AG20443 (cell line): ENCODE data around the gene WBP2.
"Not testable (repeated sequence)": the region's sequence is repeated elsewhere in the genome, so short reads cannot be mapped to it uniquely, and the experiment has no call there.

Experiments
- DNase-seq: peaks from one replicate; pipeline ENCODE4 v3.0.0; 2012; ENCODE audit warnings: low spot score, mixed read lengths

Gene WBP2

GRCh38 chr17:75813081-75814020 lies 41.8 kb downstream of the WBP2 start:
- DNase-seq, result no peak

DNA sequence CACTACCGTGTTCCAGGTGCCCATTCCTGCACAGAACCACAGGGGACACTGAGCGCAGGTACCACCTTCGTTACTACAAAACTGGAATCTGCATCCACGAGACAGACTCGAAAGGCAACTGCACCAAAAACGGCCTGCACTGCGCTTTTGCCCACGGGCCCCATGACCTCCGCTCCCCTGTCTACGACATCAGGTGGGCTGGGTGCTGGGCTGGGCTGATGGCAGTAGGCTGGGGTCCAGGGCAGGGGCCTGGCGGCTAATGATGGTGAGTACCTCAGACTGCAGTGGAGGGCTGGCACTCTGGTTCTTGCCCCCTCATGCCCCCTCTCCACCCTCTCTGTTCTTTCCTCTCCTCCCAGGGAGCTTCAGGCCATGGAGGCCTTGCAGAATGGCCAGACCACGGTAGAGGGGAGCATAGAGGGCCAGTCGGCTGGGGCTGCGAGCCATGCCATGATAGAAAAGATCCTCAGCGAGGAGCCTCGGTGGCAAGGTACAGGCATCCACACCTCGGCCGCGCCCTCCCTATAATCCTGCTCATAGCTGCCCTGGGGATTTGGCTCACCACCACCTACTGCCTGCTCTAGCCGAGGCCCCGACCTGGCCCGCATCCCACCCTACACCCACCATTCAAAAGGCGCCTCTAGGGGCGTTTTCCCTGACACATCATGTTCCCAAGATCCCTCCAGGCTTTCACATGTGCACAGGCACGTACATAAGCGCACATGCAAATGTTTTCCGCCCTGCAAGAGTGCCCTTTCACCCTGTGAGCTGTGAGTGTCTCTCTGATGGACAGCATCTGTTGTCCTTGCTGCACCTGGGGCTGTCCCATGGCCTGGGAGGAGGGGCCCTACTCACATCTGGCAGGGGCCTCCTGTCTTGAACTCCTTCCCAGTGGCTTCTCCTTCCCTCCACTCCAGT lies 42.8 kb downstream of the WBP2 start:
- no peak for DNase-seq

DNA sequence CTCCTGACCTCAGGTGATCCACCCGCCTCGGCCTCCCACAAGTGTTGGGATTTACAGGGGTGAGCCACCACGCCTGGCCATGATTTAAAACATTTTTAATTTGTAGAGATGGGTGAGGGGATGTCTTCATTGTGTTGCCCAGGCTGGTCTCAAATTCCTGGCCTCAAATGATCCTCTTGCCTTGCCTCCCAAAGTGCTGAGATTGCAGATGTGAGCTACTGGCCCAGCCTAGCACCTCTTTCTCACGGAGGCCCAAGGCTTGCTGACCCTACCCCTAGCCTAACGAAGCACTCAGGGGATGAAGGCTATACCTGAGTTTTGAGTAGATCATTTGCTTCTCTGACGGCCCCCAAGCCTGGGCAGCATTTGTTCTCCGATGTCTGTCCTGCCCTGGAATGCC lies 44.0 kb downstream of the WBP2 start:
- no peak for DNase-seq

GRCh38 chr17:75810756-75811155 lies 44.4 kb downstream of the WBP2 start:
- DNase-seq, result not testable (repeated sequence)

GRCh38 chr17:75810216-75810615 lies 44.9 kb downstream of the WBP2 start:
- DNase-seq, result no peak

DNA sequence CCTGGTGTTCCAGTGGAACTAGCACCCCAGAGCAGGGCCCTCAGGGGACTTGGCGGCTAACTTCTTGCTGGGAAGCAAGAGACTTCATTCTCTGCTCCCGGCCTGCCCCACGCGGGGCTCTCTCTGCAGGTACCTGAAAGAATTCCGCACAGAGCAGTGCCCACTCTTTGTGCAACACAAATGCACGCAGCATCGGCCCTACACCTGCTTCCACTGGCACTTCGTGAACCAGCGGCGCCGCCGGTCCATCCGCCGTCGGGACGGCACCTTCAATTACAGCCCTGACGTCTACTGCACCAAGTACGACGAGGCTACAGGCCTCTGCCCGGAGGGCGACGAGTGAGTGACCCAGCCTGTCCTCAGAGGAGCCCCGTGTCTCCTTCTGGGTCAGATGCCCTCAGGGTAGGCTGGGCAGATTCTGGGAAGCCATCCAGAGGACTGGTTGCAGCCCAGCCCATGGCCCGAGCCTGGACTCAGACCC lies 45.5 kb downstream of the WBP2 start:
- DNase-seq, result no peak

GRCh38 chr17:75808905-75809621 lies 46.1 kb downstream of the WBP2 start:
- peak; percentile 80 for DNase-seq

- peak; percentile 3 for DNase-seq
Measured at GRCh38 chr17:75808549-75808904, 46.6 kb downstream of the WBP2 start.

- DNase-seq, result peak; percentile 3
Measured at GRCh38 chr17:75807861-75808260, 47.3 kb downstream of the WBP2 start.

DNA sequence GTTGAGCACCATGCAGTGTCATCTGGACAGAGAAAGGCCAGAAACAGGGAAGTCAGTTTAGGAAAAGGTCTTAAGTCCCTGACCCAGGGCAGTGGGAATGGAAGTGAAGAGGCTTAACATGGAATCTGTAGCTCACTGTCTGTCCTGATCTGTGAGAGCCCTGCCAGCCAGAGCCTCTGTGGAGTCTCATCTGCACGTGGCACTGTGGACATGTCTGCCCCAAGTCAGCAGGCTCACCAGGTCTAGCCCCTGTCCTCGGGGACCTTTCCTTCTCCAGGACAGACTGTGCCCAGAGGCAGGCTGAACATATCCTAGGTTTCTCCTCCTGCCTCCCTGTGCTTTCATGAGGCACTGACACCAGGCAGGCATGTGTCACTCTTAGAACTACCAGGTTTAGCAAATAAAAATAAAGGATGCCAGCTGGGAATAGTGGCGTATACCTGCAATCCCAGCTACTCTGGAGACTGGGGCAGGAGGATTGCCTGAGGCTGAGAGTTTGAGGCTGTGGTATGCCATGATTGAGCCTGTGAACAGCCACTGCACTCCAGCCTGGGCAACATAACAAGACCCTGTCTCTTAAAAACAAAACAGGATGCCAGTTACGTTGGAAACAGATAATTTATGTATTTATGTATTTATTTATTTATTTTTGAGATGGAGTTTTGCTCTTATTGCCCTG lies 48.2 kb downstream of the WBP2 start:
- no peak for DNase-seq

DNA sequence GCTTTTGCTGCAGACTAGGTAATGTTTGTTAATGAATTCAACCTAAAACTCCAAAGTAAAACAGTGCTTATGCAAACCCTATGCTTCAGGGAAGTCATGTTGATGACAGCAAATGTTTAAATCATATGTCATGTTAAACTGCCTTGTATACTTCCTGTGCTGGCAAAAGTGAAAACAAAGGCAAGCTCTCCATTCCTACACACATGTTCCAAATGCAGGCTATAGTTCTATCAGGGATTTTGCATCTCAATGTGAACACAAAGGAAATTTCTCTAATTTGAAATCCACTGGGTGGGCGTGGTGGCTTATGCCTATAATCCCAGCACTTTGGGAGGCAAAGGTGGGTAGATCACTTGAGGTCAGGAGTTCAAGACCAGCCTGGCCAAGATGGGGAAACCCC lies 51.3 kb downstream of the WBP2 start:
- no peak for DNase-seq

GRCh38 chr17:75799402-75799801 lies 55.7 kb downstream of the WBP2 start:
- DNase-seq, result no peak

- DNase-seq, result no peak
Measured at GRCh38 chr17:75795820-75796607, 59.1 kb downstream of the WBP2 start.
